HG03064 (cell line): ENCODE measurements around the gene WDR54.
A peak's percentile ranks its signal among the peaks of the same experiment; 100 is the strongest.

Experiments
- ATAC-seq: cut with Tn5 transposase; IDR thresholded peaks from one replicate; pipeline ENCODE4 v1.9.1; 2021; ENCODE audit warnings: low read depth; ENCODE audit not compliant: unreplicated experiment

Gene WDR54, protein sequence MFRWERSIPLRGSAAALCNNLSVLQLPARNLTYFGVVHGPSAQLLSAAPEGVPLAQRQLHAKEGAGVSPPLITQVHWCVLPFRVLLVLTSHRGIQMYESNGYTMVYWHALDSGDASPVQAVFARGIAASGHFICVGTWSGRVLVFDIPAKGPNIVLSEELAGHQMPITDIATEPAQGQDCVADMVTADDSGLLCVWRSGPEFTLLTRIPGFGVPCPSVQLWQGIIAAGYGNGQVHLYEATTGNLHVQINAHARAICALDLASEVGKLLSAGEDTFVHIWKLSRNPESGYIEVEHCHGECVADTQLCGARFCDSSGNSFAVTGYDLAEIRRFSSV

GRCh38 chr2:74421221-74421870 lies at the start of gene WDR54, which contains the start of gene C2orf81:
Gene WDR54 (plus strand): TSS chr2:74421730. CDS start chr2:74422154, 424 bp downstream.
Gene C2orf81 (minus strand): TSS chr2:74421619. CDS start chr2:74421560, 59 bp downstream.
- ATAC-seq: peak; percentile 93

GRCh38 chr2:74372674-74373073 lies 48.9 kb upstream of the WDR54 start:
- no peak for ATAC-seq

GRCh38 chr2:74373221-74373676 lies 48.3 kb upstream of the WDR54 start:
- no peak for ATAC-seq

DNA sequence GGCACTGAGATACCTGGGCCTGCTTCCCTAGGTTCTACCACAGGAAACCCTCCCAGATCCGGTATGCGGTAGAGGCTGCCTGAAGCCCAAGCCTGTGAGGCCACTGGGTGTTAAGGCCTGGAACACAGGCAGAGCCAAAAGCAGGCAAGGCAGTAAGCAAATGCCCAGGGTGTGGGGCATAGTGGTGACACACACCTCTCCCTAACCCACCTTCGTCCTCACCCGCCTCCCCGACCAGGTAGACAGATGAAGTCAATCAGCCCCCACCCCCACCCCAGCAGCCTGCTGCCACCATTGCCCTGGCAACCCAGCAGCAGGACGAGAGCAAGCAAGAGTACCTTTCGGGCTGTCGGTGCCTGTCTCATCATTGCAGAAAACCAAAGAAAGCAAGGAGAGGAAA lies 47.5 kb upstream of the WDR54 start:
- no peak for ATAC-seq

GRCh38 chr2:74374509-74375205 lies 46.9 kb upstream of the WDR54 start:
- ATAC-seq: no peak

GRCh38 chr2:74375838-74376237 lies 45.7 kb upstream of the WDR54 start:
- no peak for ATAC-seq

- no peak for ATAC-seq
These were observed 43.5 kb upstream of the WDR54 start for GRCh38 chr2:74378007-74378406.

DNA sequence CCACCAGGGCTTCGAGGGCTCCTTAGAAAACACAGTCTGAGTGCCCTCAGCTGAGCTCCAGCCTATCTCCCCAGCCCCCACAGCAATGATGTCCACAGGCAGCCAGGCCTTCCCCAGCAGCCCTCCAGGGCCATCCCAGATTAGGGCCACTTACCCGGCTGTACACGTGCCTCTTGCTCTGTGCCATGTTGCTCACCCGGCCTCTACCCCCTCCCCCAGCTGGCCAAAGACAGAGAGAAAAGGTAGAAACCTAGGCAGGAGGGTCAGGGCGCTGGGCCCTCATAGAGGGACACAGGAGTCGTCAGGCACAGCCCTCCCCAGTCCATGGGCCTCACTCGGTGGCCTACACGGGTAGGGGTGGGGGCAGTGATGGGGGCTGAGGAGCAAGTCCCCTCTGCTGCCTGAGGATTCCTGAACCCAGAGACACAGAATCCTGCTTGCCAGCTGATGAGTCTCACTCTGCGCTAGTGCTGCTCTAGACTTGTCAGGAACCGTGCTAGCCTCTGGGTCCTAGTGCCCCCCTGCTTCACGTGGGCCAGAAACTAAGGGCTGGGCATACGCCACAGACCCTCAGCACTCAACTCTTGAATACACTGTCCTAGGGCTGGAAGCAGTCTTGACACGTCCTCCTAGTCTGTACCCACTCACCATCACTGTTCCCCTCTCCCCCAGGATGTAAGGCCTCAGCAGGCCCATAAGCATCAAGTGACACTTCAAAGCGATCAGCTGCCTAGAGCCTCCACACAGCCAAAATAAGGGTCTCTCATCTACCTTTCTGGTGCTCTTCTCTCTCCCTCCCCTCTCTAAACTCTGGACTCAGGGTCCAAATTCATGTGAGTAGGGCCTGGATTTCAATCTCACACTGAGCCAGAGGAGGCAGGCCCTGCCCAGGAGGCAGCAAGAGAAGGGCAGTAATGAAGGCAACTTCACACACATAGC lies 41.4 kb upstream of the WDR54 start, which contains the start of gene DCTN1:
Gene DCTN1, minus strand, starts transcription at position 461 of the 939 bp plus-strand sequence. Its CDS starts 274 bp downstream, at position 187.
- no peak for ATAC-seq

DNA sequence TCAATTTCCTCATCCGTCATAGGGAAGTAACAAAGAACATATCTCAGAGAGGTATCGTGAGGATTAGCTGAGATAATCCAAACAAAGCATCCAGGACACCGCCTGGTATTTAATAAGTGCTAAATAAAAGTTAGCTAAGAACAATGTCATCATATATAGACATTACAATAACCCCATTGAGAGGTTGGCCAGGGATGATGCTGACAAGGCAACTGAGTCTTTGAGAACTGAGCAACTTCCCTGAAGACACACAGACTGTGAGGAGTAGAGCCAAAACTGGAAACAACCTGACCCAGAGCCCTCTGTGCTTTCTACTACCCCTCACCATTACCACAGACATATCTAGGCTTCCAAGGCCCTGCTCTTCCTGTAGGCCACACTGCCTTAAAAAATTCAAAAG lies 39.8 kb upstream of the WDR54 start:
- no peak for ATAC-seq

GRCh38 chr2:74383254-74383653 lies 38.3 kb upstream of the WDR54 start:
- ATAC-seq: no peak

DNA sequence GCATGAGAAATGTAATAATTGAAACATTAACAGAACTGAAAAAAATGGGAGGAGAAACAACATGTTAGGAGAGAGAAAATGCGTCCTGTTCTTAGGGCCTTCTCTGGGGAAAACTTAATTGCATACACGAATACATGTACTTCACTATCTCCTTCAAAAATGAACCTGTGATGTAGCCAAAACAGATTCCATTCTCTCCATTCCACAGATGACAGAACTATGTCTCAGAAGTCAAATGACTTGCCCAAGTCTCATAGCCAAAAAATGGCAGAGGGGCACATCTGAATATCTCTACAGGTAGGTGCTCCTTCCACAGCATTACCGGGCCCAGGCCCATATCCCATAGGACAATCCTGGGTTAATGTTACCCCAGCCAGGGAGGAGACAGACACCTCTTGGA lies 37.5 kb upstream of the WDR54 start:
- no peak for ATAC-seq

DNA sequence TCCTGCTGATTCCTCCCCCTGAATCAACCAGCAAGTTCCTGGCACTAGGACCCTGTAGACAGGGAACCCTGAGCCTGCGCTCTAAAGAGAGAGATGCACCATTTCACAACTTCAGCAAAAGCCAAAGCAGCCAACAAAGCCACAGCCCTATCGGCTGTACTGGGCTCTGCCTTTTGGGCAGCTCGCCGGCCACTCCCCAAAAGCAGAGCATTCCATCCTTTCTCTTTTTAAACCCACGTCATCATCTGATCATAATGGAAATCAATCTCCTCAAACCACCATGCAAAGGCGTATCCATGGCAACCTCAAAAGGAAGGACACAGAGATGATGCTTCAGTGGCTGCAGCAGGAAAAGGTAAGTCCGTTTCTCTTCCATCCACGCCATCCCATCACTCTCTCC lies 36.1 kb upstream of the WDR54 start:
- ATAC-seq: no peak

GRCh38 chr2:74387346-74387745 lies 34.2 kb upstream of the WDR54 start:
- ATAC-seq: no peak

DNA sequence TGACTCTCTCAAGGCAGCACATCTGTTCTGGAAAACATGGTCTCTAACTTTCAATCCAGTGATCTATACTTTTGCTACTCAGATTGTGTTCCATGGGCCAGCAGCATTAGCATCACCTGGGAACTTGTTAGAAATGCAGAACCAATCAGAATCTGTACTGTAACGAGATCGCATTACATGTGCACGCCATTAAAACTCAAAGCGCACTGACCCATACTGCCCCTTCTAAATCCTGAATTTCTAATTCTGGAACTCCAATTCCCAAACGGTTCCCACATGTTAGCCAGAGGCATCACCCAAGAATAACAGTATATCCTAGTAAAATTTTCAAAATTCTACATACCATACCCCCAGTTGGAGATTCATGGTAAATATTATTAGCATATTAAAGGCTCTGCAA lies 30.9 kb upstream of the WDR54 start:
- ATAC-seq: no peak

DNA sequence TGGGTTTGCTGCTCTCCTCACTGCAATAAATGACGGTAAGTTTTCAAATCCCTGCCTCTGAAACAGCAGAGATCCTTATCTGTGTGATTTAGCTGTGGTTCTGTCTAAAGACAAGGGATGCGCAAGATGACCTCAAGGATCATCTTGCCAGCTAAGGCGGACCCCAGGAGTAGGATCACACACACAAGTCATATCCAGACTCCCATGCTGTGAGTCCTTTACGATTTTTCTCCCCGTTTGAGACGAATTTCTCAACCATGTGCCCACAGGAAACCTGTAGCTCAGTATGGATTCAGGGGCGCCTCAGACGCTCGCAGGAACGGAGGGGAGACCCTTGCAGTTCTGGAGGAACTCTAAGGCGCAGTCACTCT lies 30.3 kb upstream of the WDR54 start:
- ATAC-seq: no peak

DNA sequence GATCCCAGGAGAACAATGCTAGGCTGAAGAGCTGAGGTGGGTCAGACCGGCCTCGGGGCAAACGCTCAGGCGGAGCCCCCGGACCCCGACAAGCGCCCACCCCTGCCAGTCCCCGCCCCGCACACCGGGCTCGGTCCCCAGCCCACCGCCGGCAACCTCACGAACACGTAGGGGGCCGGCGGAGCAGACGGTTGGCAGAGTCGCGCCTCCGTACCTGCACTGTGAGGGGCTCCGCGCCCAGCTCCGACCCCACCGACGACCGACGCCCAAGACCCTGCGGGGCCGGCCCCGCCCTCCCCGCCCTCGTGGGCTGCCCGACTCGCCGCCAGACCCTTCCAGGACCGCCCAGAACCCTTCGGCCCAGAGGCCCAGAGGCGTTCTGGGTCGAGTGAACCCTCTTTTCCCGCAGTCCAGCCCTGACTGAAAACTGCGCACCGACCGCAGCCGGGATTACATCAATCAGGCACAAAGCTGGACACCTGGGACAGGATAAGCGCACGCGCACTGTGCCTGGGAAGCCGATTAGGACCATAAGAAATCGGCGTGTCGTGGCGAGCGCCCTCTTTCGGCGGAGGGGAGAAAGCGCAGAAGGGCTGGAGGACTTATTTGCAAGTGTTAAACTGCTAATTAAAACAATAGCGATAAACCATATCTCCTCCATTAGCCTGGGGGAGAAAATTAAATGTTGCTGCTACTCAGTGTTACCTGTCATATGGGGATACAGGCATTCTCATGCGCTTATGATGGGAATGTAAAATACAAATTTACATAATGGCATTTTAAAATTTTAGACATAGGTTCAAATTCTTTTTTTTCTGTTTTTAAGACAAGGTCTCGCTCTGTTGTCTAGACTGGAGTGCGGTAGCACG lies 29.7 kb upstream of the WDR54 start:
- ATAC-seq: peak; percentile 64

GRCh38 chr2:74392449-74392743 lies 29.1 kb upstream of the WDR54 start:
- ATAC-seq: no peak

GRCh38 chr2:74393525-74393924 lies 28.0 kb upstream of the WDR54 start:
- ATAC-seq: no peak

DNA sequence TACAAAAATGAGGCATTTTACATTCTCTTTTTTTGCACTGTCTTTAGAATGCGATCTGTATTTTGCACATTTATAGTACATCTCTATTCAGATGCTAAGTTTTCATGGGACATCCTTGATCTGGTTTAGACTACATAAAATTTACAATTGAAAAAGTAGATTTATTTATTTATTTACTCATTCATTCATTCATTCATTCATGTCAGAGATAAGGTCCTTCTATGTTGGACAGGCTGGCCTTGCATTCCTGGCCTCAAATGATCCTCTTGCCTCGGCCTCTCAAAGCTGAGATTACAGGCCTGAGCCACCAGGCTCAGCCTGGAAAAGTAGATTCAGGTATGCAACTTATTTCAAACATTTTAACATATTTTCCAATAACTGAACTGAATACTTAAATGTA lies 25.4 kb upstream of the WDR54 start:
- no peak for ATAC-seq

DNA sequence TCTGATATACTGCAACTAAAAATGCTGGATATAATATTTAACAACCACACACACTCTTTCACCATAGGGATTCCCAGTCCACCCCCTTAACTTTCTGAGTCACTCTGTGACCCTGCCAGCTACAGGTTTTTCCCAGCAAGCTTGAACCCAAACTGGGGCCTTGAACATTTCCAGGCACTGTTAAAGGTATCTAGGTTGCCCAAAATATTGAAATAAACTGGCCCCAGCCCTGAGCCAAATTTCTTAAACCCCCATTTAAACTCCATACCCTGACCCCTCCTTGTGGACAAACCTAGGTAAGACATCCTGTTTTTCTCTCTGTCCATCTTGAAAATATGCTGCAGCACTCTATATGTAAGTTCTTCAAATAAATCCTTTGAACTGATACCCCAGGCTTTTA lies 21.7 kb upstream of the WDR54 start:
- no peak for ATAC-seq
